Kasumi-1 (cell line): ENCODE data around the gene PRPF40A.
A peak's percentile ranks its signal among the peaks of the same experiment; 100 is the strongest.
"Not testable (repeated sequence)": the region's sequence is repeated elsewhere in the genome, so short reads cannot be mapped to it uniquely, and the experiment has no call there.

Experiments used
- DNase-seq, 2 experiments: peaks; one replicate each; lab custom pipeline; 2025; lab: John Stamatoyannopoulos, UW

PRPF40A gene

DNA sequence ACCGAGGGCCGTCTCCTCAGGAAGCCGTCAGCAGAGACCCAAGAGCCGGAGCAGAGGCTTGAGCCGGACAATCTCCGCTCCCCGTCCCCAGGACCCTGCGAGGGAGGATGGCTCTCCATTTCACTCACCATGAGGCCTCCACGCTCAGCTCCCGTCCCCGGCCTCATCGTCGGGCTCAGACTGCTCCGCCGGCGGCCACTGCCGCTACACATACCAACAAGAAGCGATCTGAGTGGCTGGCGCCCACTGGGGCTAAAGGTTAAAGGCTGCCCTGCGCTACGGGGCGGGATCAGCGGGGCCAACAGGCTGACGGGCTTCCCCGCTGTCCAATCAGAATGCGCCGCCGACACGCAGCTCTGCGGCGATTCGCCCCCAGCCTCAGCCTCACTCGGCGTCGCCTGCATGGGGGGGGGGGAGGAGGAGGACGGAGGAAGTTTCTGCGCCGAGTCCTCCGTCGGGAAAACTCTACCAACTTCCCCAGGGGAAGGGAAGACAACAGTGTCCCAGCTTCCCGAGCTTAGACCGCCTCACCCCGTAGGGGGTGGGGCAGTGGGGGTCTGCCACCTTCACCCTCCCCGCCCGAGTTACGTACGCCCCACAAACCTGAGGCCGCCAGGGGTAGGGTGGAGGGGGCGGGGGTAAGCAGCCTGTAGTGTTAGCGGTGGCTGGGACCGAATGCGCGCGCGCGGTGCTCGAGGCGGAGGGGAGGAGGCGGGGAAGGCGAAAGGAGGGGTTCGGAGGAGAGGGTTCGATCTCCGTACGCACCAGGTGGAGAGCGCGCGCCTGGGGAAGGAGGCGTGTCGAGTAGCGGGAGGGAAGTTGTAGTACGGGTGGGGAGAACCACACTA, at the start of gene PRPF40A:
Gene PRPF40A, minus strand, starts transcription at position 234 of the 848 bp plus-strand sequence. Its CDS starts 22 bp downstream, at position 212.
- peak; percentile 99 for DNase-seq

DNA sequence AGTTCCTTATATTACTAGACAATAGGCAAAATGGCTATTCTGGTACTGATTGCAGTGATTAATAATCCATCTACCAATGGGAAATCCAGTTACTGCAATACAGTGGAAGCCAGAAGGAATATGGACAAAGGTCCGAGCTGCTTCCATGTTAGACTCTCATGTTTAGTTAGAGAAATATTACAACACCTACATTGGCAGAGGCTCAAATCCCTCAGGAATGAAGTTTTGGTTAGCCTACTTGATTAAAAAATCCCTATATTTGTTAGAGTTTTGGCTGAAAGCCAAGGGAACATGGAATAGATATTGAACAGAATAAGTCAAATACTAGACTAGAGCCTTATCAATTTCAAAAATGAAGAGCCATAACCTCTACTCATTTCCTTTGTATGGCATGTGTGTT, 49.7 kb upstream of the PRPF40A start:
- no peak for DNase-seq

DNA sequence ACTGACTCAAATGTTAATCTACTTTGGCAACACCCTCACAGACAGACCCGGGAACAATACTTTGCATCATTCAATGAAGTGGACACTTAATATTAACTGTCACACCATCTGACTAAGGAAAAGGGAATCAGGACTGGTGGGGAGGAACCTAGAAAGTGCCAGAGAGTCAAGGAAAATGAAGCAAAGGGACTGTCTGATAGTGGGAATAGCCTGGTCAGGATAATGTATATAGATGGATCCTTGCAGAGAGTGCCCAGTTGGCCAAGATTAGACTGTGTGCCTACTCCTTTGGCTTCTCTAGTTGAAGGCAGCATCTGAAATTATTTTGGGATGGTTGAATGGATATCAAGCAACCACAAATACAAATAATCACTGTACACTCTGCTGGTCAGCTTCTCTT, 46.4 kb upstream of the PRPF40A start:
- DNase-seq = no peak

DNA sequence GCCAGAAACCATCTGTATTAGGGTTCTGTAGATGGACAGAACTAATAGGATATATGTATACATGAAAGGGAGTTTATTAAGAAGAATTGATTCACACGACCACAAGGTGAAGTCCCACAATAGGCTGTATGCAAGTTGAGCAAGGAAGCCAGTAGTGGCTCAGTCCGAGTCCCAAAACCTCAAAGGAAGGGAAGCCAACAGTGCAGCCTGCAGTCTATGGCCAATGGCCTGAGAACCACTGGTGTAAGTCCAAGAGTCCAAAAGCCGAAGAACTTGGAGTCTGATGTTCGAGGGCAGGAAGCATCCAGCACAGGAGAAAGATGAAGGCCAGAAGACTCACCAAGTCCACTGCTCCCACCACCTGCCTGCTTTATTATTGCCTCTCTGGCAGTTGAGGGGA, 45.9 kb upstream of the PRPF40A start:
- not testable (repeated sequence) for DNase-seq

DNA sequence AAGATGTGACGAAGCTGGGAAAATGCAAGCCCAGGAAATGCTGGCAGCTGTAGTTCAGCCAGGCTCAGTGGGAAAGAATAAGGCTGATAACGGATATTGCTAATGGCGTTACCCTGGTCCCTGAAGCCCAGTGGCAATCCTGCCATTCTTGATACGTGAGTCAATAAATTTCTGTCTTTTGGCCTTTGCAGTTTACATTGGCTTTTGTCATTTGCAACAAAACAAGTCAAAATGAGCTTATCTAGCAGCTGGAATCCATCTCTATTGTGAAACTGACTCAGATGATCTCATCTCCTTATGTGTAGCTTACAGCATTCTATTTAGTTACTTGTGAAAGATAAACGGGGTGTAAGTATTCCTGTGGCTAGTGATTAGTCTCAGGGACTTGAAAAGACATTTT, 44.9 kb upstream of the PRPF40A start:
- DNase-seq = no peak

DNA sequence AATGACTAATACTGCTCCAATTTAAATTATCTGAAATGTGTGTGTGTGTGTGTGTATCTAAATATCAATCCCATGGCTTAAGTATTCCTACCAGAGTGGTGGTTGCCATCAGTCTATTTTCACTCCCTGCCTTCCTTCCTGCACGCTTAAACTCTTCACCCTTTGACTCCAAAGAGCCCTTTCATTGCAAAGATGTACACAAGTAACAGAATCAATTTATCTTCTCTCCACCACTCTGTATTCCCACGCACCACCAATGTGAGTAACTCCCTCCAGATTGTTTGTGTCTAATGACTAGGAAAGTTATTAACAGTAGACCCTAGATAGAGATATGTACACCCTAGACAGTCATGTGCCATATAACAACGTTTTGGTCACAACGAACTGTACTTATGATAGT, 44.0 kb upstream of the PRPF40A start:
- DNase-seq = no peak

DNA sequence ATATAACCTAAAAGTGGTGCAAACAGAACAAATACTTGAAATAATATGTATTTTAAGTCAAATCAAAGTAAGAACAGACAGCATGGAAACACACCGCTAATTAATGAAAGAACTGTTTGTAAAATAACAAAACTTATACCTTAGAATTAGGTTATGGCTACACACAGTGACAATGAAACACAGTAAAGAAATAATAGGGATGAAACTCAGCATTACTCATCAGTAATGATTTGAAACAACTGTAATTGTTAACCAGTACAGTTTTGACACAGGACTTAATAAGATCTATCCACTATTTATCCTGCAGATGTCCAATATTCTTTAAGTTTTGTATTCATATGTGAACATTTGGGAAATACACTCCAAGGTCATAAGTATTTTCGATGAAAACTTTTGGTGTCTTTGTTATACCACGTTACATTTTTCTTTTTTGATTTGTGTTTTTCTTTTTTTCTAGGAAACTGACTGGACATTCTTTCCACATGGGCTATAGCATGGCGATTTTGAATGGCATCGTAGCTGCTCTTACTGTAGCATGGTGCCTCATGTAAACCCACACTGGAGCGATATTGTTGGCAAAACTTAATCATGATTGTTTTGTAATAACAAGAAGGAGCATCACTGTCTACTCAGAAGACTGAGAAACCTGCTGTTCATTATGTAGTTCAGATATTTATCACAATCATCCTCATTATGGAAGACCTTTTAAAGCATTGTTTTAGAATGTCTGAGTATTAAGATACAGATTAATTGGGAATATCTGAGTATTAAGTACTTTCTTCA, 42.2 kb upstream of the PRPF40A start:
- no peak for DNase-seq

DNA sequence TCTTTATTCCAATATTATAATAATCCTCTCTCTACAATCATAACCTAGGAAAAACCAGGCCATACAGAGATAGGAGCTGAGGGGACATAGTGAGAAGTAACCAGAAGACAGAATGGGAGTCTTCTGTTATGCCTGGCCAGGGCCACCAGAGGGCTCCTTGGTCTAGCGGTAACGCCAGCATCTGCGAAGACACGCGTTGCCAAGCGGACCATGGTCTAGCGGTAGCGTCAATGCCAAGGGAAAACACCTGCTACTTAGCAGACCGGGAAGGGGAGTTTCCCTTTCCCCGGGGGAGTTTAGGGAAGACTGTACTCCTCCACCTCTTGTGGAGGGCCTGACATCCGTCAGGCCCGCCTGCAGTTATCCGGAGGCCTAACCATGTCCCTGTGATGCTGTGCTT, 37.8 kb upstream of the PRPF40A start:
- no peak for DNase-seq

DNA sequence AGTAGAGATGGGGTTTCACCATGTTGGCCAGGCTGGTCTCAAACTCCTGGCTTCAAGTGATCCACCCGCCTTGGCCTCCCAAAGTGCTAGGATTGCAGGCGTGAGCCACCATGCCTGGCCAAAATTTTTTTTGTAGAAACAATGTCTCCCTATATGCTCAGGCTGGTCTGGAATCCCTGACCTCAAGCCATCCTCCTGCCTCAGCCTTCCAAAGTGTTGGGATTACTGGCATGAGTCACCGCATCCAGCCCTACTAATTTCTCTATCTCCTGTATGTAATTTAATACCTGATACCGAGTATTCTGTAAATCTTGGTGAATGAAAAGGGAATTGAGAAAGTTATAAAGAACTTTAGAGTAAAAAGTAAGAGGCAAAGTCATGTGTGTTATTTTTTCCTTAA, 30.5 kb upstream of the PRPF40A start:
- not testable (repeated sequence) for DNase-seq

DNA sequence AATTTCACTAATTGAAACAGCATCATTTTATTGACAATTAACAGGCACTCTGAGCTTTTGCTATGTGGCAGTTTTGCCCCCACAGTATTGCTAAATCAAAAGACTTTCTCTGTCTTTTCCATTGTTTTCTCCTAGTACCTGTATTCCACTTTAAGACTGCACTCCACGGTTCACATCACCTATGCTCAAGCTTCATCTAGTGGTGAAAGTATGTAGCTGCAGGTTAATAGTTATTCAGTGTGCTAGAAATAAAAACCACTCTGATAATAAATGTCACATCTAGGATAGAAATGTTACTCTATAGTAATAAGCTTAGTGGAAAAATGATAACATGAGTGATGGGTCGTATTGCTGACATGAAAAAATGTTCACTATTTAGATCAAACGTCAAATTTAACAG, 25.7 kb upstream of the PRPF40A start:
- peak; percentile 66 to 78 for DNase-seq

DNA sequence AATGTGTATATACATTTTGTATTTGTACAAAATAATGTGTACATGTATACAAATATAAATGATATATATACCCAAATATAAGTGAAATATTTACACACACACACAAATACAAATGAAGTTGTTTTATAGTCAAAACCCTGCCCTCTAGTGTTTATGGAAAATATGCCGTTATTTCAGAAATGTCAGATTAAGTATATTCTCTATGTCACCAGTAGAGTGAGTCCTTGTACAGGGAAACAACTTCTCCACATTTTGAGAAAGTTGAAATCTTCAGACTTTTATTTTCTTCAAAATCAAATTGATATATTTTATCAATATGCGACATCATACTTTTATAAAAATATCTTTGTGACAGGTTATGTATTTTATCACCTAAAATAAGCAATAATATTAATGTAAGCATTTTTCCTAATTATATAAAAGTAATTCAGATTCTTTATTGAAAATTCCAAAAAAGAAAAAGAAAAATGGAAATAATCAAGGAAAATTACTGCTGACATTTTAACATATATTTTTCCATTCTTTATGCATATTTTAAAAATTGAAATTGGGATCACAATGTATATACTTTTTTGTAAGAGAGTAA, 23.6 kb upstream of the PRPF40A start:
- DNase-seq = peak; percentile 92 to 97

DNA sequence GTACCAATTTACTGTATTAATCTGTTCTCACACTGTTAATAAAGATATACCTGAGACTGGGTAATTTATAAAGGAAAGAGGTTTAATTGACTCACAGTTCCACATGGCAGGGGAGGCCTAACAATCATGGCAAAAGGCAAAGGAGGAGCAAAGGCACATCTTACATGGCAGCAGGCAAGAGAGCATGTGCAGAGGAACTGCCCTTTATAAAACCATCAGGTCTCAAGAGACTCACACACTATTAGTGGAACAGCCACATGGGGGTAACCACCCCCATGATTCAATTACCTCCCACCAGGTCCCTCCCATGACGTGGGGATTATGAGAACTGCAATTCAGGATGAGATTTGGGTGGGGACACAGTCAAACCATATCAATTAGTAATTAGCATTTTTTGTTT, 22.4 kb upstream of the PRPF40A start:
- not testable (repeated sequence) for DNase-seq

DNA sequence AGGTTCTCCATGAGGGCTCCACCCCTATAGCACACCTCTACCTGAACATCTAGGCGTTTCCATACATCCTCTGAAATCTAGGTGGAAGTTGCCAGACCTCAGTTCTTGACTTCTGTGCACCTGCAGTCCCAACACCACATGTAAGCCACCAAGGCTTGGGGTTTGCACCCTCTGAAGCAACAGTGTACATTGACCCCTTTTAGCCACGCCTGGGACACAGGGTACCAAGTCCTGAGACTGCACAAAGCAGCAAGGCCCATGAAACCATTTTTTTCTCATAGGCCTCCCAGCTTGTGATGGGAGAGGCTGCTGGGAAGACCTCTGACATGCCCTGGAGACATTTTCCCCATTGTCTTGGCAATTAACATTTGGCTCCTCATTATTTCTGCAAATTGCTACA, 21.2 kb upstream of the PRPF40A start:
- no peak for DNase-seq

DNA sequence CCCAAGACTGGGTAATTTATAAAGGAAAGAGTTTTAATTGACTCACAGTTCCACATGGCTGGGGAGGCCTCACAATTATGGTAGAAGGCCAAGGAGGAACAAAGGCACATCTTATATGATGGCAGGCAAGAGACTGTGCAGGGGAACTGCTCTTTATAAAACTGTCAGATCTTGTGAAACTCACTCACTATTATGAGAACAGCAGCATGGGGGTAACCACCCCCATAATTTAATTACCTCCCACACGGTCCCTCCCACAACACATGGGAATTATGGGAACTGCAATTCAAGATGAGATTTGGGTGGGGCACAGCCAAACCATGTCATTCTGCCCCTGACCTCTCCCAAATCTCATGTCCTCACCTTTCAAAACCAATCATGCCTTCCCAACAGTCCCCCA, 20.2 kb upstream of the PRPF40A start:
- DNase-seq = not testable (repeated sequence)

DNA sequence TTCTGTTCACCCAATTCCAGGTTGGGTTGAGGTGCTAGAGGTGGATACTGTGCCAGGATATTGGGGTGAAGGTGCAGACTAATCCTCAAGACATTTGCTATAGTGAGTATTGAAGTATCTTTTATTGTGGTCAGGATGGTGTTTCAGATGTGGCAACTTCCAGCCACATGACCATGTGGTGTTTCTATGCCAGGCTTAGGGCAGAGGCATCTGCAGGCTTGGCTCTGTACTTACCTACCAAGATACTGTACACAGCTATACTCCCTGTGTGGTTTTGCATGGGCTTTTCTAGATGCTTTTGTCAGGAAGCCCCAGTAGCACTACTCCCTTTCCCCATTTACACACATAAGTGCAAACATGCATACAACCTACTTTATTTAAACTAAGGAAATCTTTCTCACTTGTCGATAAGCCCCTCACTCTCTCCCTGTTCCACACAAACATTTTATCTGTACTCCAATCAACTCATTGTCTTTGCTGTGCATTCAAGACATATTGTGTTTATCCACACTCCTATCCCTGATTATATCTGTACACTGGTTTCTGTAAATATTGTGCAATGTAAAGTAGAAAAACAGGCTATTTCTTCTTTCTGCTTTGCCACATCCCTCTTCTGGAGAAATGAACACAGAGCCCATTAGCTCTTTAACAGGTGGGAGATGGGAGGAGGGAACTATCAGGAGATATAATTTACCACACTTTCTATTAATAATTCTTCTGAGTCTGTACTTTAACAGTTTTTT, 13.5 kb upstream of the PRPF40A start:
- peak; percentile 67 to 68 for DNase-seq

DNA sequence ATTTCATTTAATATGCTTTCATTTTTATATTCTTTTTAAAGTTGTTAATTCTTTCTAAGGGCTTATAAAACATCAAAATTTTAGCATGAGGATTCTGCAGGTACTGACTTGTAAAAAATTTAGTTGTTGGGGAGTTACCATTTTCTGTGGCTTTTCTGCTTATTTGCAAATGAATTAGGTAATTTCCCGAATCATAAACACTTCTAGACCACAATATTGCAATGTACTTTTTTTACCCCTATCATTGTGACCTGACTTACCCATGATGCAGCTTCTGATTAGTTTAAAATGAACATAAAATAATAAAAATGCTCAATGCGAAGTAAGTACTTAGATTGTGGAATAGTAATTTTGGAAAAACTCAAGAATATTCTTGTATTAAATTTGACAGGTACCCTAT, 12.6 kb upstream of the PRPF40A start:
- no peak for DNase-seq

DNA sequence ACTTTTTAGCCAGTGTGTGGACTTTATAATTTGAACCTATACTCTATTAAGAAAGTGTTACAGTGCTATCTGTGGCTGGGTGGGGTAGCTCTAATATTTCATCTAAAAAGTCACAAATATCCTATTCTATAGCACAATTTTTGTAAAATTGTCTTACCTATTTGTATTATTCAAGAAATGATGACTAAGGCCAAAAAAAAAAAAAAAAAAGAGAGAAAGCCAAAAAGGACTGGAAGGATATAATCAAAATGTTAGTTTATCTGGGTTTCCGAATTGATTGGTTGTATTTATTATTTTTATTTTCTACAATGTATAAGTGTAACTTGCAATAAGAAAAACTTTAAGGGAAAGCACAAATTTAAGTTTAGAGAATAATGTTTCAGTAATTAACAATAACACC, 6.7 kb upstream of the PRPF40A start:
- DNase-seq = no peak

DNA sequence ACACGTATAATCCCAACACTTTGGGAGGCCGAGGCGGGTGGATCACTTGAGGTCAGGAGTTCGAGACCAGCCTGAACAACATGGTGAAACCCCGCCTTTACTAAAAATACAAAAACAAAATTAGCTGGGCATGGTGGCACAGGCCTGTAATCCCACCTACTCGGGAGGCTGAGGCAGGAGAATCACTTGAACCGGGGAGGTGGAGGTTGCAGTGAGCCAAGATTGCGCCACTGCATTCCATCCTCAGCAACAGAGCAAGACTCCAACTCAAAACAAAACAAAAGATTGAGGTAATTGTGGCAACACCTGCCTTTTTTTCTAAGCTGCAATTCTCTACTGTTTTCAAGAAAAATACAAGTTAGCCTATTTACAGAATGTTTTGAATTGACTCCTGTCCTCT, 5.4 kb upstream of the PRPF40A start:
- not testable (repeated sequence) for DNase-seq

DNA sequence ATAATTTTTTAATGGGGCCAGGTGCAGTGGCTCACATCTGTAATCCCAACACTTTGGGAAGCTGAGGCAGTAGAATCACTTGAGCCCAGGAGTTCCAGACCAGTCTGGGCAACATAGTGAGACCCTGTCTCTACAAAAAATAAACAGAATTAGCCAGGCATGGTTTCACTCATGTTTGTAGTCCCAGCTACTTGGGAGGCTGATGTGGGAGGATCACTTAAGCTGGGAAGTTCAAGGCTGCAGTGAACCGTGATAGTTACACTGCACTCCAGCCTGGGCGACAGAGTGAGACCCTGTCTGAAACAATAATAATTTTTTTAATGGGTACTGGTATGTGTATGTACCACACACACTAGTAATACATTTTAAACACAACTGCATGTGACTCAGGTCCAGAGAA, 3.5 kb upstream of the PRPF40A start:
- no peak for DNase-seq

DNA sequence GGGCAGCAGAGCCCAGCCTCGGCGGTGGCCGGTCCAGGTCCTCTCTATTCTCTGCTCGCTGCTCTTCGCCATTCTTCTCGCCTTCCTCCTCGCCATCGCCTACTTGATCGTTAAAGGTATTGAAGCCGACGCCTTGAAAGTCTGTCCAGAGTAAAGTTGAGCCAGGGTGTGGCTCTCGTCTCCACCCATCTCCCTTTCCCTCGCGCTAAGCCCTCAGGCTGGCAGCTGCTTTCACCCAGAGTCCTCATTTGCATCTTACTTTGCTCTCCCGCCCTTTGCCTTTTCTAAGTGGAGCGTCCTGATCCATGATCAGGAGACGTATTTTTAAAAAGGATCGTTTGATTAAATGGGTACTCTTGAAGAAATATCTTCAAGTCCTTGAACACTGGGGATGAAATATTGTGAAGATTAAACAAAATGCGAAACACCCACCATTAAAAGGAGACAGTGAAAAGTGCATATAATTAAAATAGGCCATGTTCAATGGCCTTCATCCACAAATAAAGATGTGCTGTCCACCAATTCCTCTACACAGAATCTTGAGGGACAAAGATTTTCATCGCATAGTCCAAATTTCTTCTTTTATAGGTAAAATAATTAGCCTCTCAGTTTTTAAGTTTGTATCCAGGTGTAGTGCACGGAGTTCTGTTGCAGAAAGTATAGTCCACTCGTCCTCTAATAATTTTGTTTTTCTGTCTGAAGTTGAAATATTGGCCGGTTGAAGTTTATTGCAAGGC, 1.8 kb upstream of the PRPF40A start:
- DNase-seq = peak; percentile 85
